SK-N-SH (cell line): Measurements from ENCODE around the gene CUEDC1.

Experiments used
- CTCF ChIP-seq: fragments of 200-600 bp; sonication (generic); IDR thresholded peaks from 2 replicates; pipeline ENCODE4 v1.6.1; 2017; ENCODE audit warnings: antibody characterized with exemption, mild to moderate bottlenecking, moderate library complexity
- MEF2A ChIP-seq: IDR thresholded peaks from 2 replicates; pipeline ENCODE4 v1.4.0; 2012; ENCODE audit warnings: low read depth, borderline replicate concordance
- RAD21 ChIP-seq: IDR thresholded peaks from 2 replicates; pipeline ENCODE4 v1.6.1; 2012; ENCODE audit warnings: mild to moderate bottlenecking, low read length

DNA sequence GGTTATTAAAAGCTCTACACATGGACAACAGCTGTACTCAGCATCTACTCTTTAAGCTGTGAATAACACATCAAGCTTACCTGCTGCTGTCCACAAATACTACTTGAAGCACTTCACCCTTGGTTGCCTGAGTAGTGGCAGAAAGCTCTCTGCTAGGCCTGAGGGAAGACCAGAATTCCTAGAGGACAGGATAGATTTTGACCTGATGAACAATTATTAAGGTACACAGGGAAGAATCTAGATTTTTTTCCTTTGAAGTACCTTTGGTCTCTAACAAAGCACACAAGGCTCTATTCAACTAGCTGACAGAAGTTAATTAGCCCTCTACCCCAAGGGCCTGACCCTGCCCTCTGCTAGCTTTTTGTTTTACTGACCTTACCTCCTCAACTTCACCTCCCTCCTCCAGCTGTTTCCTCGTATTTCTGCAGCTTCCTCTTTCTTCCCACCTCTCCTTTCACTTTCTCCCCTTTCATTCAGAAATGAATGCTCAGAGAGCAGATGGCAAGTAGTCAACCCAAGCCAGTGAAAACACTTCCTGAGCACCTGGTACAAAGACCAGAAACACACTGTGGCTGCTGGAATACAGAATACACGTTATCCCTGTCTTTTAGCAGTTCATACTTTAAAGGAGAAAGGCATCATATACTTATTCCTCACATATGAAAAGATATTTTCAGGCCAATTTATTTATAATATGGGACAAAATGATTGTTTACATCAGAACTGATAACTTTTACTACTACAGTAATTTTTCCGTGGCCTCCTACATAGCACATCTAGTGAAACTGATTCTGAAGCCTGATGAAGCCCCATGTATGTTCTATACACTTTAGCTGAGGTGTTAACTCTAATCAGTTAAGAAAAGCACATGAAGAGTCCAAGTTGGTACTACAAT lies 38.5 kb upstream of the CUEDC1 start:
- TF ChIP-seq CTCF (no peak), MEF2A (no peak), RAD21 (no peak)
